HG03280 (cell line): Measurements from ENCODE around the gene TMEM72.
A peak's percentile ranks its signal among the peaks of the same experiment; 100 is the strongest.

Experiments
- ATAC-seq: cut with Tn5 transposase; IDR thresholded peaks from one replicate; pipeline ENCODE4 v1.9.1; 2021; ENCODE audit warnings: mild to moderate bottlenecking, moderate library complexity; ENCODE audit not compliant: unreplicated experiment

TMEM72 gene

GRCh38 chr10:44933451-44934321 is 22.5 kb downstream of the TMEM72 start:
- ATAC-seq: no peak

GRCh38 chr10:44934416-44935200 is 23.5 kb downstream of the TMEM72 start:
- no peak for ATAC-seq

GRCh38 chr10:44935201-44935965 is 24.2 kb downstream of the TMEM72 start:
- ATAC-seq: no peak

DNA sequence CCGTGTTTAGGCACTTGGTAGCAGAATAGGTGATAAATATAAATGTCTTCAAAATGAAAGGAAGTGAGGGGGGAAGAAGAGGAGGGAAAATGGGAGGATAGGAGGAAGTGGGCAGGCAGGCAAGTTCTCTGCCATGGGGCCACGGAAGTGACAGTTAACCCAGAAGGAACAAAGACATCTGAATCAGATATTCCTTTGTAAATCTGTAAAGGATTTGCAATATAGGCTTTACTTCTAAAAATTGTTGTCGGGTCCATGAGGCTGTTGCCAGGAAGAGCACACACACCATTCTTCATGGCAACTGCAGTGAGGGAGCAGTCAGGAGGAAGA is 24.8 kb downstream of the TMEM72 start:
- no peak for ATAC-seq

GRCh38 chr10:44936314-44936975 is 25.3 kb downstream of the TMEM72 start:
- no peak for ATAC-seq

GRCh38 chr10:44937196-44938005 is 26.3 kb downstream of the TMEM72 start:
- ATAC-seq: no peak

DNA sequence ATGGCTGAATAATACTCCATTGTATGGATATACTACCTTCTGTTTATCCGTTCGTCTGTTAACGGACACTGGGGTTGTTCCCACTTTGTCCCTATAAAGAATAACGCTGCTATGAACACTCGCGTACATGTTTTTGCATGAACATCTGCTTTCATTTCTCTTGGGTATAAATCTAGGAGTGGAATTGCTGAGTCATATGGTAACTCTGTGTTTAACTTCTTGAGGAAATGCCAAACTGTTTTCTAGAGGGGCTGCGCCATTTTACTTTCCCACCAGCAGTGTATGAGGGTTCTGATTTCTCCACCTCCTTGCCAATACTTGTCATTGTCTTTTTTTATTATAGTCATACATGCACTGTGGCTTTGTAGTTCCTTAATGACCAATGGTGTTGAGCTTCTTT is 27.8 kb downstream of the TMEM72 start:
- no peak for ATAC-seq

GRCh38 chr10:44939691-44940401 is 28.7 kb downstream of the TMEM72 start:
- ATAC-seq: no peak

- no peak for ATAC-seq
Measured at GRCh38 chr10:44944354-44944753, 33.2 kb downstream of the TMEM72 start.

GRCh38 chr10:44946205-44946604 is 35.1 kb downstream of the TMEM72 start:
- ATAC-seq: peak; percentile 63

GRCh38 chr10:44947371-44948152 is 36.4 kb downstream of the TMEM72 start:
- ATAC-seq: no peak

DNA sequence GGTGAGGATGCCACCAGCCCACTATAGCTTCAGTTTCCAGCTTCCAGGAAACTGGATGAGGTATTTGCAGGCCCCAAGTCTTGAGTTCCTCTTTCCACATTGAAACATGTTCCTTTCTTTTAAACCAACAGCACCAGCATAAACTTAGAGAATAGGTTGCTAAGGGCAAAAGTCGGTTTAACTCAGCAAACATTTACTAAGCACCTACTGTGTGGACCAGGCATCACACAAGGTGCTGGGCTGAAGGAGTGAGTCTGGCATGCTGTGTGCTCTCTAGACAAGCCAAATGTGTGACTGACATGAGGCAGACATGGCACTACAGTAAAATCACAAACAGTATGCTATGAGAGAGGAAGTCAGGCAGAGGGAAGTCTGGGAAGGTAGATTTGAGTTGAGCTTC is 37.5 kb downstream of the TMEM72 start:
- no peak for ATAC-seq

DNA sequence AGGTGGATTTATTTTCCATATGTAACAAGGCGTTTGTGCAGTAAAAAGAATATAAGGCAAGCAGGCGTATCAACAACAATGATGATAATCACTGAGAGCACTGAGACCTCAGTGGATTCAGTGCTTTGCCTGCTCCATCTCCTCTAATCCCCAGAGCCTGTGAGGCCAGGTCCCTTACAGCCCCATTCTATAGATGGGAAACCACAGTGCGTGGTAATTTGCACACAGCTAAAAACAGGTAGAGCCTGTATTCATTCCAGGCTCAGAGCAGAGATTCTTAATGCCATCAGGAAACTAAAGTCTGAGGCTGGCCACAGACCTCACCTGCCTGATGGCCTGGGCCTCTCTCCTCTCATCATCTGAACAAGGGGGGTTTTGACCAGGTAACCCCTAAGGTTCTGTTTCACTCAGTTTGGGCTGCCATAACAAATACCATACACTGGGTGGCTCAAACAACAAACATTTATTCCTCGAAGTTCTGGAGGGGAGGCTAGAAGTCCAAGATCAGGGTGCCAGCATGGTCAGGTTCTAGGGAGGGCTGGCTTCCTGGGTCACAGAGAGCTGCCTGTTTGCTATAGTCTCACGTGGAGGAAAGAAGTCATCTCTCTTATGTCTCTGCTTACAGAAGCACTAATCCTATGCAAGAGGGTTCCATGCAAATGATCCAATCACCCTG is 38.1 kb downstream of the TMEM72 start:
- no peak for ATAC-seq

- no peak for ATAC-seq
Measured at GRCh38 chr10:44949915-44950314, 38.8 kb downstream of the TMEM72 start.

GRCh38 chr10:44950326-44951225 is 39.4 kb downstream of the TMEM72 start:
- no peak for ATAC-seq

GRCh38 chr10:44951576-44952226 is 40.6 kb downstream of the TMEM72 start:
- ATAC-seq: no peak
